HCEC 1CT (cell line): ENCODE data around the gene TMEM117.
"Not testable (repeated sequence)": the region's sequence is repeated elsewhere in the genome, so short reads cannot be mapped to it uniquely, and the experiment has no call there.

Source experiments
- DNase-seq: peaks from one replicate; pipeline ENCODE4 v3.0.0-alpha.2; 2017

The TMEM117 gene

GRCh38 chr12:44235674-44236073 is 399.8 kb downstream of the TMEM117 start:
- DNase-seq, result no peak

- no peak for DNase-seq
Measured at GRCh38 chr12:44240186-44240585, 404.3 kb downstream of the TMEM117 start.

- DNase-seq, result no peak
Measured at GRCh38 chr12:44245932-44246331, 410.1 kb downstream of the TMEM117 start.

- DNase-seq, result no peak
Measured at GRCh38 chr12:44246482-44247105, 410.7 kb downstream of the TMEM117 start.

GRCh38 chr12:44247588-44247987 is 411.7 kb downstream of the TMEM117 start:
- no peak for DNase-seq

GRCh38 chr12:44248436-44248835 is 412.6 kb downstream of the TMEM117 start:
- DNase-seq, result no peak

GRCh38 chr12:44250440-44250839 is 414.6 kb downstream of the TMEM117 start:
- DNase-seq, result not testable (repeated sequence)

GRCh38 chr12:44253338-44253856 is 417.5 kb downstream of the TMEM117 start:
- DNase-seq, result no peak

GRCh38 chr12:44258246-44258645 is 422.4 kb downstream of the TMEM117 start:
- DNase-seq, result no peak

- no peak for DNase-seq
Measured at GRCh38 chr12:44259890-44260289, 424.0 kb downstream of the TMEM117 start.

- DNase-seq, result no peak
Measured at GRCh38 chr12:44260581-44260980, 424.7 kb downstream of the TMEM117 start.

GRCh38 chr12:44285321-44285960 is 449.6 kb downstream of the TMEM117 start:
- no peak for DNase-seq

GRCh38 chr12:44286336-44286735 is 450.5 kb downstream of the TMEM117 start:
- peak; percentile 54 for DNase-seq

- no peak for DNase-seq
Measured at GRCh38 chr12:44286821-44287505, 451.1 kb downstream of the TMEM117 start.

GRCh38 chr12:44287545-44287944 is 451.7 kb downstream of the TMEM117 start:
- peak; percentile 46 for DNase-seq

- DNase-seq, result no peak
Measured at GRCh38 chr12:44294649-44295048, 458.8 kb downstream of the TMEM117 start.

GRCh38 chr12:44295958-44296623 is 460.2 kb downstream of the TMEM117 start:
- DNase-seq, result no peak

GRCh38 chr12:44296624-44297197 is 460.8 kb downstream of the TMEM117 start:
- DNase-seq, result no peak

GRCh38 chr12:44299524-44299923 is 463.6 kb downstream of the TMEM117 start:
- no peak for DNase-seq

GRCh38 chr12:44307506-44308168 is 471.8 kb downstream of the TMEM117 start:
- no peak for DNase-seq

GRCh38 chr12:44313188-44313587 is 477.3 kb downstream of the TMEM117 start:
- DNase-seq, result no peak

GRCh38 chr12:44314007-44314500 is 478.2 kb downstream of the TMEM117 start:
- DNase-seq, result no peak
